ENCODE measurements around the gene ZBTB46.
A peak's percentile ranks its signal among the peaks of the same experiment; 100 is the strongest.
"Not testable (repeated sequence)": the region's sequence is repeated elsewhere in the genome, so short reads cannot be mapped to it uniquely, and the experiment has no call there.

ZBTB46 gene

GRCh38 chr20:63858393-63859165 is 27.5 kb upstream of the ZBTB46 start:
- peak; percentile 70 for DNase-seq (ENCODE audit: low spot score)

GRCh38 chr20:63857764-63858392 is 26.8 kb upstream of the ZBTB46 start:
- peak; percentile 46 for DNase-seq (ENCODE audit: low spot score)

GRCh38 chr20:63856098-63856511 is 25.0 kb upstream of the ZBTB46 start:
- peak; percentile 55 for DNase-seq (ENCODE audit: low spot score)

- DNase-seq (ENCODE audit: low spot score): peak; percentile 58
These were observed 24.5 kb upstream of the ZBTB46 start for GRCh38 chr20:63855363-63856097.

GRCh38 chr20:63854766-63855362 is 23.8 kb upstream of the ZBTB46 start:
- DNase-seq (ENCODE audit: low spot score): peak; percentile 58

- peak; percentile 58 for DNase-seq (ENCODE audit: low spot score)
These were observed 23.2 kb upstream of the ZBTB46 start for GRCh38 chr20:63854069-63854765.

GRCh38 chr20:63853733-63854068 is 22.6 kb upstream of the ZBTB46 start:
- DNase-seq (ENCODE audit: low spot score): not testable (repeated sequence)

GRCh38 chr20:63851548-63851943 is 20.5 kb upstream of the ZBTB46 start:
- DNase-seq (ENCODE audit: low spot score): not testable (repeated sequence)

GRCh38 chr20:63850689-63851547 is 19.9 kb upstream of the ZBTB46 start:
- peak; percentile 44 for DNase-seq (ENCODE audit: low spot score)

GRCh38 chr20:63848003-63848911 is 17.2 kb upstream of the ZBTB46 start:
- DNase-seq (ENCODE audit: low spot score): no peak

- peak; percentile 69 for DNase-seq (ENCODE audit: low spot score)
These were observed 16.4 kb upstream of the ZBTB46 start for GRCh38 chr20:63847237-63848002.

- no peak for DNase-seq (ENCODE audit: low spot score)
These were observed 15.8 kb upstream of the ZBTB46 start for GRCh38 chr20:63846888-63847236.

- peak; percentile 80 for DNase-seq (ENCODE audit: low spot score)
These were observed 15.2 kb upstream of the ZBTB46 start for GRCh38 chr20:63846128-63846771.

- DNase-seq (ENCODE audit: low spot score): no peak
These were observed 13.5 kb upstream of the ZBTB46 start for GRCh38 chr20:63844511-63844991.

GRCh38 chr20:63843778-63844177 is 12.7 kb upstream of the ZBTB46 start:
- DNase-seq (ENCODE audit: low spot score): no peak

GRCh38 chr20:63843222-63843621 is 12.2 kb upstream of the ZBTB46 start:
- no peak for DNase-seq (ENCODE audit: low spot score)

GRCh38 chr20:63842258-63842657 is 11.2 kb upstream of the ZBTB46 start:
- no peak for DNase-seq (ENCODE audit: low spot score)

- no peak for DNase-seq (ENCODE audit: low spot score)
These were observed 9.4 kb upstream of the ZBTB46 start for GRCh38 chr20:63840405-63840828.

- DNase-seq (ENCODE audit: low spot score): no peak
These were observed 8.6 kb upstream of the ZBTB46 start for GRCh38 chr20:63839620-63840019.

Measured in ecto neural progenitor cell (in vitro differentiated cells).